Esophagus (tissue), 2 donors: ENCODE results near the gene MDN1. TPM values are rescaled to one million over a fixed set of nuclear protein-coding genes. Genes with fewer than 3 reads are reported as not detected.

Source experiments
- H3K27ac ChIP-seq, 2 donors: one replicate each; pipeline ENCODE4 v1.5.1; 2013; ENCODE audit warnings: low read depth in 2 of 2, mild to moderate bottlenecking in 2 of 2, inconsistent platforms in 1 of 2, low read length in 1 of 2, moderate library complexity in 1 of 2
- H3K27me3 ChIP-seq, 2 donors: one replicate each; pipeline ENCODE4 v1.6.1; 2013; ENCODE audit warnings: low read length in 2 of 2, control low read depth in 1 of 2, mild to moderate bottlenecking in 1 of 2; ENCODE audit not compliant: insufficient read depth in 2 of 2, control insufficient read depth in 1 of 2
- H3K36me3 ChIP-seq, 2 donors: one replicate each; pipeline ENCODE4 v1.6.1; 2013; ENCODE audit warnings: low read length in 1 of 2; ENCODE audit not compliant: control insufficient read depth in 2 of 2, insufficient read depth in 2 of 2
- H3K4me1 ChIP-seq, 2 donors: one replicate each; pipeline ENCODE4 v1.6.1; 2013; ENCODE audit warnings: low read length in 1 of 2; ENCODE audit not compliant: control insufficient read depth in 2 of 2, insufficient read depth in 2 of 2
- H3K4me3 ChIP-seq, 2 donors: one replicate each; pipeline ENCODE4 v1.5.1; 2013; ENCODE audit warnings: low read length in 2 of 2, mild to moderate bottlenecking in 2 of 2, low read depth in 1 of 2, moderate library complexity in 1 of 2
- H3K9me3 ChIP-seq, 2 donors: one replicate each; pipeline ENCODE4 v1.6.1; 2013; ENCODE audit warnings: mild to moderate bottlenecking in 2 of 2, low read depth in 1 of 2, low read length in 1 of 2, moderate library complexity in 1 of 2; ENCODE audit not compliant: control insufficient read depth in 2 of 2, insufficient read depth in 1 of 2
- WGBS, 2 donors: extraction: QIAGEN DNeasy Blood & Tissue Kit; methylation state at CpG; one replicate each; pipeline ENCODE4 v1.1.7; 2013; 5-methylcytosine and 5-hydroxymethylcytosine counted together
- polyA plus RNA-seq, 2 donors: library from polyadenylated mRNA; stranded (reverse); fragments of 200-250 nt; gene quantifications; one replicate each; pipeline ENCODE4 v1.2.3, GENCODE V29; 2013
- donor health status: healthy with polysubstance abuse.
- donor health status: Bipolar disorder and iron deficiency.

The MDN1 gene
- polyA plus RNA-seq, 2 donors, result 10.1 to 23.9 TPM

DNA sequence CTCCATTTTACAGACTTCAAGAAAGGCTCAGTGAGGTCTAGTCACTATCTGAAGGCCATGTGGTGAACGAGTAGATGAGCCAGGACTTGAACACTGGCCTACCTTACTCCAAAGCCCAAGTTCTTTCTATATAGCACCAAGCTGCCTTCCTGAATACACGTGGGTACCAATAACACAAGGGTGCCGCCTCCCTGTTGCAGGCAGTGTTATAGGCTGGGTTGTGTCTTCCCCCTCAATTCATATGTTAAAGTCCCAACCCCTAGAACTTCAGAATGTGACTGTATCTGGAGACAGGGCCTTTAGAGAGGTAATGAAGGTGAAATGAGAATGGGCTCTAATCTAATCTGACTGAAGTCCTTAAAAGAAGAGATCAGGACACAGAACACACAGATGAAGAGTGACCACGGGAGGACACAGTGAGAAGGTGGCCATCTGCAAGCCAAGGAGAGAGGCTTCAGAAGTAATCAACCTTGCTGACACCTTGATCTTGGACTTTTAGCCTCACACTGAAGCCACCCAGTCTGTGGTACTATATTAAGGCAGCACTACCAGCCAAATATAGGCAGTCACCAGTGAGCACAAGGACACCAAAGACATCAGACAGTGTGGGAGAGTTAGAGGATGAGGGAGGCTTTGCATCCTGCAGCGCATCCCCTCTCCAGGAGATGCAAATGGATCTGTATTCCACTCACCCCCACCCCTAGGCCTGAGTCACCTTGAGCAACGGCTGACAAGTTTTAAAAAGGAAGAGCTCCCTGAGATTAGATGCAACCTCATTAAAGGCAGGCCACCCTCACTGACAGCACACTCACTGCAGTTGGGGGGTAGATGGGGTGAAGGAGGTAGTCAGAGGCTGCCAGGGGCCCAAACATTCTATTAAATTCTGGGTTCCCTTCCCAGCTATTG, 140.1 kb downstream of the MDN1 start:
- 80 to 84% methylated on average over 6 of the region's 6 CpGs for WGBS, 2 donors
- Histone ChIP-seq H3K4me3 (no peak overlapping the region), H3K36me3 (peaks cover 29 to 30% of the 10 kb centered on the region in 2 donors), H3K4me1 (no peaks in the 10 kb centered on the region), H3K9me3 (no peaks in the 10 kb centered on the region), H3K27ac (no peak overlapping the region), H3K27me3 (no peaks in the 10 kb centered on the region)

- Histone ChIP-seq H3K4me1 (no peaks in the 10 kb centered on the region), H3K36me3 (peaks cover 33 to 37% of the 10 kb centered on the region in 2 donors), H3K4me3 (no peak overlapping the region), H3K27me3 (no peaks in the 10 kb centered on the region), H3K9me3 (no peaks in the 10 kb centered on the region), H3K27ac (no peak overlapping the region)
- 98 to 99% methylated on average over 3 of the region's 3 CpGs for WGBS, 2 donors
These were observed 141.1 kb downstream of the MDN1 start for GRCh38 chr6:89678531-89678930.

- Histone ChIP-seq H3K27ac (no peak overlapping the region), H3K36me3 (peaks cover 38 to 41% of the 10 kb centered on the region in 2 donors), H3K4me3 (no peak overlapping the region), H3K9me3 (no peaks in the 10 kb centered on the region), H3K27me3 (no peaks in the 10 kb centered on the region), H3K4me1 (no peaks in the 10 kb centered on the region)
- 55 to 65% methylated on average over 7 of the region's 7 CpGs for WGBS, 2 donors
These were observed 143.4 kb downstream of the MDN1 start for GRCh38 chr6:89675949-89676748.

DNA sequence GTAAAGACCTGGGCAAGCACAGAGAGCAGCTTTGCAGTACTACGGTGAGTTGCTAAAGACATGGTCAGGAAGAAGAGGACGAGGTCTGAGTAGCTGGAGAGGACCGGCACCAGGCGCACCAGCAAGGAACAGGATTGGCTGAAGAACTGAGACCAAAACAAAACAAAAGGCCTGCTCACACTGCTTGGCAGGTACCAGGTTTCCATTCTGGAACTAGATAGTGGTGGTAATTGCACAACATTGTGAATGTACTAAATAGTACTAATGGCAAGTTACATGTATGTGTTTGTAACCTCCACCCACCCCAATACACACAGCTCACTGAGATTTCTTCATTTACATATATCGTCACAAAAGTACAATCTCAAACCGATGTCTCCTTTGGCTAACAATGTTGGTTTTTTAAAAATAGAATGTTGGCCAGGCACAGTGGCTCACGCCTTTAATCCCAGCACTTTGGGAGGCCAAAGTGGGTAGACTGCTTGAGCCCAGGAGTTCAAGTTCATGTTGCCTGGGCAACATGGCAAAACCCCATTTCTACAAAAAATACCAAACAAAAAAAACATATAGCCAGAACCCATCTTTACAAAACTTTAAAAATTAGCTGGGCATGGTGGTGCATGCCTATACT, 148.5 kb downstream of the MDN1 start:
- Histone ChIP-seq H3K9me3 (no peaks in the 10 kb centered on the region), H3K4me3 (no peak overlapping the region), H3K4me1 (no peaks in the 10 kb centered on the region), H3K27me3 (no peaks in the 10 kb centered on the region), H3K27ac (no peak overlapping the region), H3K36me3 (peaks cover 26 to 28% of the 10 kb centered on the region in 2 donors)
- whole genome bisulfite sequencing, 2 donors, result 95 to 96% methylated on average over 7 of the region's 7 CpGs

DNA sequence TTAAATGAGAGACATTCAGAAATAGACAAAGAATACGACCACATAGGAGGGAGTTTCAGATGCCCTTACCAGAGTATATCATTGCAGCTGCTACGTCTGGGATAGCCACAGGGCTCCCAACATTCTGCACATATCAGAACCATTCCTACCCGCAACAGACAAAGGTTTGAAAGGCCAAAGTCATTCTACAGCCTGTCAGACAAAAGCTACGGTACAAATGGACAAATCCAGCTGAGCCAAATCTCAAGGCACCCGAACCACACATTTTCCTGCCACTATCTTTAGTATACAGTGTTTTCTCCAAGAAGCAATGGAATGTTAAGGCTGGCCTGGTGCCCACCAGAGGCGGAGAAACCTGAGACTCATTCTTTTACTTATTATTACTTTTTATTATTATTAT, 150.6 kb downstream of the MDN1 start:
- H3K27me3 ChIP-seq, result no peaks in the 10 kb centered on the region
- 66 to 68% methylated on average over 6 of the region's 6 CpGs for WGBS, 2 donors
- no peaks in the 10 kb centered on the region for H3K4me1 ChIP-seq
- H3K36me3 ChIP-seq, result peaks cover 14 to 17% of the 10 kb centered on the region in 2 donors
- H3K9me3 ChIP-seq, result no peaks in the 10 kb centered on the region
- no peak overlapping the region for H3K27ac ChIP-seq
- H3K4me3 ChIP-seq, result no peak overlapping the region

GRCh38 chr6:89667872-89668556, 151.6 kb downstream of the MDN1 start:
- WGBS, 2 donors, result 89 to 93% methylated on average over 5 of the region's 5 CpGs
- H3K4me3 ChIP-seq, result no peak overlapping the region
- H3K27ac ChIP-seq, result no peak overlapping the region
- H3K9me3 ChIP-seq, result no peaks in the 10 kb centered on the region
- H3K36me3 ChIP-seq, result peaks cover 13 to 14% of the 10 kb centered on the region in 2 donors
- H3K27me3 ChIP-seq, result no peaks in the 10 kb centered on the region
- no peaks in the 10 kb centered on the region for H3K4me1 ChIP-seq

GRCh38 chr6:89662659-89663223, 156.9 kb downstream of the MDN1 start:
- Histone ChIP-seq H3K27ac (no peak overlapping the region), H3K4me3 (no peak overlapping the region), H3K4me1 (no peaks in the 10 kb centered on the region), H3K27me3 (no peaks in the 10 kb centered on the region), H3K36me3 (peaks cover 19 to 23% of the 10 kb centered on the region in 2 donors), H3K9me3 (no peaks in the 10 kb centered on the region)
- 95 to 96% methylated on average over 4 of the region's 4 CpGs for WGBS, 2 donors

DNA sequence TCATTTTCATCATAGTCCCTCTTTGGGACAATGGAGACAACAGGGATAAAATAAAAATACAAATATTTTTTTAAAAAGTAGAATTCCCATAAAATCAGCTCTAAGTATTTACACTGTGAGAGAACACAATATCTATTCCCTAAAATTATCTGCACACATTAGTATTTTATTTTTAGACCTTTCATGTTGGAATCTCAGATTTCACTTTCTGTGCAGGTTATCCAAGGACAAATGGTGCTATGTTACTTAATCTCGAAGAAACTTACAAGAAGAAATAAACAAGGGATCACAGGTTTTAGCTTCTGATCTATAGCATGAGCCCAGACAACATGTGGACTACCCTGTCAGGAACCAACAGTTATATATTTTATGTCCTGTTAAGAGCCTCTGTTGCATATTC, 158.0 kb downstream of the MDN1 start:
- Histone ChIP-seq H3K27me3 (no peaks in the 10 kb centered on the region), H3K9me3 (no peaks in the 10 kb centered on the region), H3K4me3 (no peak overlapping the region), H3K27ac (no peak overlapping the region), H3K4me1 (no peaks in the 10 kb centered on the region), H3K36me3 (peaks cover 18 to 23% of the 10 kb centered on the region in 2 donors)
- 76 to 89% methylated on average over 1 of the region's 1 CpG for WGBS, 2 donors

DNA sequence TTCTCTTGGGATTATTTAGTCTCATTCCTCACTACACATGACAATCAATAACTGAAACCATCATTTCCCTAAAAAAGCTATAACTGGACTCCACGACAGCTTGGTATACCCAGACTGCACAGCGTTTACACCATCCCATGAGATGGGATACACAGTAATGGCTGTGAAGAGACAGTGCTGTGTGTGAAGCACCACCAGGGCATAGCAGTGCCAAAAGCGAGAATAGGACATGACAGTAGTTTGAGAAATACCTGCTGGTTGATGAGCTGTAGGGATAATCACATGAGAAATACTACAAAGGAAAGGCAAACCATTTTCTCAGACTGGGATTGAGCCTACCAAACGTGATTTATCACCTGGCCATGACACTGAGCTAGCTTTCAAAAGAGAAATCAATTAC, 158.6 kb downstream of the MDN1 start:
- 91 to 94% methylated on average over 4 of the region's 4 CpGs for WGBS, 2 donors
- no peaks in the 10 kb centered on the region for H3K9me3 ChIP-seq
- no peaks in the 10 kb centered on the region for H3K27me3 ChIP-seq
- no peak overlapping the region for H3K27ac ChIP-seq
- peaks cover 21 to 23% of the 10 kb centered on the region in 2 donors for H3K36me3 ChIP-seq
- no peaks in the 10 kb centered on the region for H3K4me1 ChIP-seq
- H3K4me3 ChIP-seq, result no peak overlapping the region
